Measurements from ENCODE around the gene HSDL1. TPM values are rescaled to one million over a fixed set of nuclear protein-coding genes. Genes with fewer than 3 reads are reported as not detected.
A peak's percentile ranks its signal among the peaks of the same experiment; 100 is the strongest.

HSDL1 gene
- polyA plus RNA-seq, 6 donors from 2014 or later = 3.5 to 15.5 (median 13.7) TPM

DNA sequence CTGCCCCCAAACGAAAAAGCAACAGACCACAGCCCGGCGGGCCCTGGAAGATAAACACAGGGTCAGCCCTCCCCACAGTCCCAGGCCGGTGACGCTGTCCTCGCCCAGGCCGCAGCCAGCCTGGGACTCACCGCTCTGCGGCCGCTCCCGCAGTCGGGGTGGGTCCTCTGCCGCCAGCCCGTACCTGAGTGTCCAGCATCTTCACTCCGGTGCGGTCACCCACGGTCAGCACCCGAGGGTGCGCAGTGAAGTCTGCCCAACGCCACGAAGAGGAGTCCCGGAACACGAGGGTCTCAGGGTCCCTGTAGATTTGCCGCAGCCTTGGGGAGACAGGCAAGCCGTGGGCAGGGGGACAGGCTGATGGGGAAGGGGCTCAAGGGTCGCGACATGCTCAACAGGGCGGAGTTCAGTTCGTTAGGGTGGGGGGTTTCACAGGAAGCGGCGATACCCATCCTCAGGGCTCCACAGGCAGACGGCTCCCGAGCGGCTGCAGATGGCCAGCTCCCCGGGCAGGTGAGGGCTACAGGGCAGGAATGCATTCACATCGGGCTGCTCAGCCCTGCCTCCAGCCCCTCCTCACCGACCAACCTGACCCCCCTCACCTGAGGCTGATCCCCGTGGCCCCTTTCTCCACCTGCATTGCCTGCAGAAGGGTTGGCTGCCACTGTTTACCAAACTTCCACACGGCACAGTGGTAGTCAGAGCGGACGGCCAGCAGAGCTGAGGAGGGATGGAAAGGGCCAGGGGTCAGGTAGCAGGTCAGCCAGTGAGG is 36.4 kb upstream of the HSDL1 start:
- Mint-ChIP-seq H3K27ac (no peak overlapping the region), H3K27me3 (no peaks in the 10 kb centered on the region), H3K36me3 (peaks cover 0 to 9% of the 10 kb centered on the region in 2 donors), H3K9me3 (no peaks in the 10 kb centered on the region), H3K4me3 (no peak overlapping the region), H3K4me1 (peaks cover 11 to 25% (median 25%) of the 10 kb centered on the region in 3 donors)
- ATAC-seq (ENCODE audit: low read depth in 2 of 2) (no peak), DNase-seq (no peak)

DNA sequence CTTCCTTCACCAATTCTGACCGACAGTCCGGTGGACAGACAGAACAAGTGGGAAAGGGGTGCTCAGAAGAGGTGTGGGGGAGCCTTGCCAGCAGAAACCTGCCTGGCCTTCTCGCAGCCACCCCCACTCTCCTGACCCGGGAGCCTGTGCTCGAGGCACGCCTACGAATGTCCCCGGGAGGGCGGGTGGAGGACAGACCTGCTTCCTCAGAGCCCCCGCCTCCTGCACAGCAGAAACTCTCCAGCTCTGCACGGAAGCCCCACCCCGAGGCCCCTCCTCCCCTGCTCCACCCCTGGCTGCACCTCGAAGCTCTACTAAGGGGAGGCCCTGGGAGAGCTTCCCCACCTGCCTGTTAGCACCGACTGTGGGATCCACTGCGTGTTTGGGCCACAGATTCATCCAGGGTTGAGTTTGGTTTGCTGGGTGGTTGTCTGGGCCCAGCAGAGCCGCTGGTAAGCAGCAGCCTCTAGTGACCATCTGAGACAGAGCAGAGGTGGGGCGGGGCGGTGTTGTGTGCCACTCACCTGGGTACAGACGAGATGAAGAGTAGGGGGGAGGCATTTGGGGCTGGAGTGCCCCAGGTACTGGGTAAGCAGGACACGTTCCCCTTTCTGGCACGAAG is 35.7 kb upstream of the HSDL1 start:
- no peak overlapping the region for H3K4me3 Mint-ChIP-seq
- no peaks in the 10 kb centered on the region for H3K9me3 Mint-ChIP-seq
- ATAC-seq (ENCODE audit: low read depth in 2 of 2) (no peak), DNase-seq (no peak)
- H3K27me3 Mint-ChIP-seq = no peaks in the 10 kb centered on the region
- peak overlapping the region in 1 of 6 donors; percentile 47 for H3K27ac Mint-ChIP-seq
- H3K4me1 Mint-ChIP-seq = peaks cover 11 to 21% (median 18%) of the 10 kb centered on the region in 3 donors
- H3K36me3 Mint-ChIP-seq = peaks cover 0 to 9% of the 10 kb centered on the region in 2 donors

DNA sequence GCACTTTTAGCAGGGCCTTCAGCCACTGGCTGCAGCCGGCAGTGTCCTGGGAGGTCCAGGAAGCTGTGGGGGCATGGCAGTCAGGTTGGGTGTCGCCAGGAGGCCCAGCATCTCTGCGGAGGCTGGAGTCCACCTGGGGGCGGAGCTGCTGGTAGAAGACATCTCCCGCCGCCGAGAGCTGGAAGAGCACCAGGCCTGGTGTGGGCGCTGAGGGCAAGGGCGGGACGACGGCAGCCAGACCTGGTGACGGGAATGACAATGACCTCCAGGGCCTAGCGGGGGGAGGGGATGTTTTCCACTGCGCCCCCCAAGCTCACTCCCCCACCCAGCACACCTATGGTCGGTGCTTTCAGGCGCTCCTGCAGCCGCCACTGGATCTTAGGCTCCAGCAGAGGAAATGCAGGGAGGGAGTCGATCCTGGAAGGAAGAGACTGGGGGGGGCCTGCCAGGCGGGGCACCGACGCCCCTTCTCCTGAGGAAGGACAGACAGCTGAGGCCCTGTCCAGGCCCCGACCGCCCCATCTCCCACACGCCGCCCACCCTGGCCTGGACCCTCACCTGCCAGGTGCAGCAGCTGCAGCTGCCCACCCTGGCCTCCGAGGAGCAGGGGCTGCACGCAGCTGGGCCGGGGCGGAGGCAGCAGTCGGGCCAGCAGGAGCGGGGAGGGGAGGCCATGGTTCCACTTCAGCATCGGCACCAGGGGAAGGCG is 34.8 kb upstream of the HSDL1 start:
- H3K4me3 Mint-ChIP-seq = no peak overlapping the region
- no peak overlapping the region for H3K27ac Mint-ChIP-seq
- H3K4me1 Mint-ChIP-seq = peaks cover 11 to 18% (median 17%) of the 10 kb centered on the region in 3 donors
- DNase-seq = no peak
- no peaks in the 10 kb centered on the region for H3K9me3 Mint-ChIP-seq
- no peaks in the 10 kb centered on the region for H3K27me3 Mint-ChIP-seq
- peaks cover 0 to 9% of the 10 kb centered on the region in 2 donors for H3K36me3 Mint-ChIP-seq
- no peak for ATAC-seq (ENCODE audit: low read depth in 2 of 2)

DNA sequence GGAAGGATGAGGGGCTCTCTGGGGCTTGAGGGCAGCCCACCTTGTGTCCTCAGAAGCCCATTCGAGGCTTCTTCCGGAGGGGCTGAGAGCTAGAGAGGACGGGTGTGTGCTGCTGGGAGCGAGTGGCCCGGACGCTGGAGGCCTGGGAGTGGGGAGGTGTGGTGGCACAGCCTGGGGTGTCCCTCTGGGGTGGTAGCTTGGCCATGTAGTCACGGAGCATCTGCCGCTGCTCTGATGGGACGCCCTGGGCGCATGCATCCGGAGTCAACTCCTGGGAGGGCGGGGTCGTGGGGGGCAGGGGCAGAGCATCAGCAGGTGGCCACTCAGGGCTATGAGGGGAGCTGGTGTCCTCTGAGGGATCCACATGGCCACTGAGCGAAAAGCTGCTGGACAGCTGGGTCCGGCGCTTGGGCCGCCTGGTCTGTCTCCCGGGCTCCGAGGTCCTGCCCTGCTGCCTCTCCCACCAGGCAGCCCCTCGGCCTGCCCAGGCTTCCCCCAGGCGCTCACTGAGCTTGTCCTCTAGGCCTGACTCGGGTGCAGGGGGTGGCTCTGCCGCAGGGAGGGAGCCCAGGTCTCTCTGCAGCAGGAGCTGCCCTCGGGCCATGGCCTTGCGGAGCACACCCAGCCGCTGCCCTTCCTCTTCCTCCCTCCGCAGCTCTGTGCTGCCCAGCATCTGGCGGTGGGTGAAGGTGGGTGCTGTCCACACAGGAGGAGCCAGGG is 34.1 kb upstream of the HSDL1 start:
- no peak for ATAC-seq (ENCODE audit: low read depth in 2 of 2)
- Mint-ChIP-seq H3K9me3 (no peaks in the 10 kb centered on the region), H3K4me1 (peaks cover 6 to 11% (median 10%) of the 10 kb centered on the region in 3 donors)

DNA sequence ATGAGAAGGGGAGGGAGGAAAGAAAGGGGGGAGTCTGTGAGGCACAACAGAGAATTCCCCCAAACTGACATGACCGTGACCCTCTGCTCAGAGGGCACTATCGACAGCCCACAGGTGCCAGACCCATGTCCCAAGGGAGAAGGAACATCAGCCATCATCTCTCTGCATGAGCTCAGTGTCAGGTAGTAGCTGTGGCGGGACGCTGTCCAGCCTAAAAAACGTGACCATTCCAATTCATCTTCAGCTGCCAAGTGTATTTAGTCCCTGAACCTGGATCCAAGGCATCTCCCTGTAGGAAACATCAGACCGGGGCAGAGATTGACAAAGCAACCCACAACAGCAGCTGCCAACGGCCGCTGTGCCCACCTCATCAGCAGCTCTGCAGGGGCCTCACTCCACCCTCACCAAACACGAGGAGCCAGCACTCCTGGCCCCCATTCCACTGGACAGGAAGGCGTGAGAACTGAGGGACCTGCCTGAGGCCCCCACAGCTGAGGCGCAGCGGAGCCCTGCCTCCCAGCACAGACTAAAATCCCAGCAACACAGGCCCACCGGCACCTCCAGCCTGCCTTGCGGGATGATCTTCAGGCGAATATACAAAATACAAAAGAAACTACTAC is 33.3 kb upstream of the HSDL1 start:
- H3K27ac Mint-ChIP-seq = peak overlapping the region in 1 of 6 donors; percentile 56

More for the DNA sequence above, 34.1 kb upstream of the HSDL1 start:
- Mint-ChIP-seq H3K4me3 (no peak overlapping the region), H3K36me3 (peaks cover 0 to 9% of the 10 kb centered on the region in 2 donors), H3K27me3 (no peaks in the 10 kb centered on the region), H3K27ac (peak overlapping the region in 2 of 6 donors; percentile 15 to 56)
- no peak for DNase-seq

DNA sequence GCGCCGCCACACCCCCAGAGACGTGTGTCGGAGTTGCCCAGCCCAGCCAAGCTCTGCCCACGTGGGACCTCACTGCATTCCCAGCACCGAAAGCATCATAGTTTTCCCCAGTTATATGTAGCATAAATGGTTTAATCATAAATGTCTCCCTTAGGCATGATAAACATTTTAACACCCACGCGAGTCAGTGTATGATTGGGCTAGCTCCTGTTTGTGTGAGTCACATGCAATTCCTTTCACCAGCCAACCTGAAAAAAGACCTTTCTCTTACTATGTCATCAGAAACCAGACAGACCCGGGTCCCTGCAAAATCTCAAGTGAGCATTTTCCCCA is 32.7 kb upstream of the HSDL1 start:
- H3K4me3 Mint-ChIP-seq = no peak overlapping the region
- H3K36me3 Mint-ChIP-seq = peaks cover 0 to 2% of the 10 kb centered on the region in 2 donors
- peaks cover 0 to 4% (median 0%) of the 10 kb centered on the region in 3 donors for H3K27me3 Mint-ChIP-seq
- H3K9me3 Mint-ChIP-seq = no peaks in the 10 kb centered on the region
- DNase-seq (no peak), ATAC-seq (ENCODE audit: low read depth in 2 of 2) (no peak)
- peaks cover 6 to 11% (median 8%) of the 10 kb centered on the region in 3 donors for H3K4me1 Mint-ChIP-seq
- H3K27ac Mint-ChIP-seq = peak overlapping the region in 1 of 6 donors; percentile 77

More for the DNA sequence above, 33.3 kb upstream of the HSDL1 start:
- H3K27me3 Mint-ChIP-seq = no peaks in the 10 kb centered on the region
- ATAC-seq (ENCODE audit: low read depth in 2 of 2) = no peak
- DNase-seq = no peak
- H3K9me3 Mint-ChIP-seq = no peaks in the 10 kb centered on the region
- H3K36me3 Mint-ChIP-seq = peaks cover 0 to 8% of the 10 kb centered on the region in 2 donors
- peaks cover 6 to 11% (median 8%) of the 10 kb centered on the region in 3 donors for H3K4me1 Mint-ChIP-seq
- no peak overlapping the region for H3K4me3 Mint-ChIP-seq

DNA sequence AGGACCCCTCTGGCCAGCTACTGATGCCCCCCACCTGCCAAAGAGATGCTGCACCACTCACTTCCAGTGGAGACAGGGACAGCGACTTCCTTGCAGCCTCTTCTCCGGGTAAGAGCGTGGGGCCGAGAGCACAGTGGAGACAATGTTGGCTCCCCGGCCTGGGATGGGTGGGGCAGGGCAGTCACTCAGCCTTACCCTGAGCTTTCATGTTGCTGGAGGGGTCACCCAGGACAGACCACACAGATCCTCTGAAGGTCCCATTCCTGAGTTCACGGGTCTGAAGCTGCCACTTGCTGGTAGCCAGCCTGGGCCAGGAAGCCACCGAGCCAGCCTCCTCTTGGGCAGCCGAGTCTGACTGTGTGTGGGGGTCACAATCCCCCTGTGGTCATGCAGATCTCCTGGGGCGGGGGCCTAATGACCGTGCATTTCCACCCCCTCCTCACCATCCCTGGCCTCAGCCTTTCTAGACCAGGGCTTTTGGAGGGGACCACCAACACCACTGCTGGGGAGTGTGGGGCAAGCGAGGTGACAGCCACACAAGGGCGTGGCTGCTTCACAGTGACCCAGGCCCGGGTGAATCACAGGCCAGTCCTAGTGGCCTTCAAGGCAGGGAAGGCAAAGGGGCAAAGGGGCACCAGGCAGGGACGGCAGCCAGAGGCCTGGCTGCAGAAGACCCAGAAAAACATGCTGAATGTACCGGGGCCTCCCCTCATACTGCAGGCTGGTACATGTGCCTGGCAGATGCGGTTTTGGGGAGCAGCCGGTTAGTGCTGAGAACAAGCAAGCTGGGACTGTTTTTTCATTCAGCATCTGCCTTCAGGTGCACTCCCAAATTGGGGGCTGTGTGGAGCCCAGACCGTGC is 31.4 kb upstream of the HSDL1 start:
- DNase-seq (no peak), ATAC-seq (ENCODE audit: low read depth in 2 of 2) (no peak)
- no peaks in the 10 kb centered on the region for H3K36me3 Mint-ChIP-seq
- H3K4me3 Mint-ChIP-seq = no peak overlapping the region
- no peaks in the 10 kb centered on the region for H3K9me3 Mint-ChIP-seq
- peaks cover 6 to 11% (median 8%) of the 10 kb centered on the region in 3 donors for H3K4me1 Mint-ChIP-seq
- peaks cover 0 to 6% (median 0%) of the 10 kb centered on the region in 3 donors for H3K27me3 Mint-ChIP-seq
- H3K27ac Mint-ChIP-seq = peak overlapping the region in 1 of 6 donors; percentile 58

DNA sequence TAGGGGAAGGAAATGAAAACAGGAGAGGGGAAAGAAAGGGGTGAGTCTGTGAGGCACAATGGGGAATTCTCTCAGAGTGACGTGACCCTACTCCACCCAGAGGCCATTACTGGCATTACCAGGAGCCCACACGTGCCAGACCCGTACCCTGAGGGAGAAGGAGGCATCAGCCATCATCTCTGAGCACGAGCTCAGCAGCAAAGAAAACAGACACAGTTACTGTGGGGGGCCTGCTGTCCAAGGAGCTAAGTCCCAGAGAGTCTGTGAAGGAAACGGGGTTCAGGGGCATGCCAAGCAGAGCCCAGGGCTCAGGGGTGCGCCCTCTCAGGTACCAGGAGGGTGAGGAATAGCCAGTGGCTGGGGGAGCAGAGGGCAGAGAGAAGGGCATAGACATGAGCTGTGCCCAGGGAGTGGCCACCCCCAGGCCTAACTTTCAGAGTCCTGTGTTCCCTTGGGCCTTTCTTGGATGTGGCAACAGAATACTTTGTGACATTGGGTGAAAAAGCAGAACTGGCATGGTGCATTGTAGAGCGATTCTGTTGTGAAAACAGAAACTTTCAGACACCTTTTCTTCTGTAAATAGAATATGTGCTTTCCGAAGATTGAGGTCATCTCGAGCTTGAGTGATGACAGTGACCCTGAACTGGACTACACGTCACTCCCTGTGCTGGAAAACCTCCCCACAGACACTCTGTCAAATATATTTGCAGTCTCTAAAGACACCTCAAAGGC is 30.5 kb upstream of the HSDL1 start:
- ATAC-seq (ENCODE audit: low read depth in 2 of 2) (peak; percentile 94 to 98), DNase-seq (peak; percentile 31)
- Mint-ChIP-seq H3K27me3 (peaks cover 0 to 6% (median 0%) of the 10 kb centered on the region in 3 donors), H3K4me3 (no peak overlapping the region), H3K4me1 (peaks cover 6 to 11% (median 8%) of the 10 kb centered on the region in 3 donors), H3K27ac (peak overlapping the region in 2 of 6 donors; percentile 25 to 58), H3K9me3 (no peaks in the 10 kb centered on the region), H3K36me3 (no peaks in the 10 kb centered on the region)

DNA sequence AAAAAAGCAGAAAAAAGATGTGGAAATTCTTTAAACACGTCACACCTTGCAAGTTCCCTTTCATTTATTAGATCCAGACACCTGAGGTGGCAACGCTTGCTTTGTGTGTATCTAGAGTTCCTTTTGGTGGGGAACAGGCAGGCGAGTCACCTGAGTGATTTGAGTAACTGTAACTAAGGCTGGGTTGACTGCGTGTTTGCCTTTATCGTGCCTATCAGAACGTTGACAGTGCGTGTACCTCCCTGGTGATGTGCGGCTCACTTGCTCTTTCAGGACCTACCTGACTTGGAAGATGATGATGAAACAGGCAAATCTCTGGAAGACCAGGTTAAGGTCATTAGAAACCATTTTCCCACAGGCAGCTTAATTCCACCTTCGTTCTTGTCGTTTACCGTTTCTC is 29.4 kb upstream of the HSDL1 start:
- H3K4me3 Mint-ChIP-seq = no peak overlapping the region

DNA sequence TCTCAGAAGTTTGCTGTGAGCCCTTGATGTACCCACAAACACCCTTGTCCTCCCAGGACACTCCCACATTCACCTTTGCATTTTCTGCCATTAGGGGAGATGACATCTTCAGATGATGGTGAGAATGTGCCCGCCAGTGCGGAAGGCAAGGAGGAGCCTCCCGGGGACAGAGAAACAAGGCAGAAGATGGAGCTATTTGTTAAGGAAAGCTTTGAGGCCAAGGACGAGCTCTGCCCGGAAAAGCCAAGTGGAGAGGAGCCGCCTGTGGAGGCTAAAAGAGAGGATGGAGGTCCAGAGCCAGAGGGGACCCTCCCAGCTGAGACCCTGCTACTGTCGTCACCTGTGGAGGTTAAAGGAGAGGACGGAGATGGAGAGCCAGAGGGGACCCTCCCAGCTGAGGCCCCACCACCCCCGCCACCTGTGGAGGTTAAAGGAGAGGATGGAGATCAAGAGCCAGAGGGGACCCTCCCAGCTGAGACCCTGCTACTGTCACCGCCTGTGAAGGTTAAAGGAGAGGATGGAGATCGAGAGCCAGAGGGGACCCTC is 24.9 kb upstream of the HSDL1 start:
- no peak overlapping the region for H3K4me3 Mint-ChIP-seq
- no peaks in the 10 kb centered on the region for H3K9me3 Mint-ChIP-seq
- H3K27ac Mint-ChIP-seq = no peak overlapping the region
- H3K4me1 Mint-ChIP-seq = no peaks in the 10 kb centered on the region
- H3K27me3 Mint-ChIP-seq = peaks cover 9 to 27% (median 27%) of the 10 kb centered on the region in 3 donors
- no peak for ATAC-seq (ENCODE audit: low read depth in 2 of 2)
- no peak for DNase-seq
- no peaks in the 10 kb centered on the region for H3K36me3 Mint-ChIP-seq

More for the DNA sequence above, 29.4 kb upstream of the HSDL1 start:
- Mint-ChIP-seq H3K4me1 (peaks cover 6 to 11% (median 8%) of the 10 kb centered on the region in 3 donors), H3K9me3 (no peaks in the 10 kb centered on the region), H3K36me3 (no peaks in the 10 kb centered on the region), H3K27ac (peak overlapping the region in 1 of 6 donors; percentile 18), H3K27me3 (peaks cover 5 to 12% (median 10%) of the 10 kb centered on the region in 3 donors)
- DNase-seq (no peak), ATAC-seq (ENCODE audit: low read depth in 2 of 2) (no peak)
